HG02588 (cell line): Measurements from ENCODE around the gene USP6.
"Not testable (repeated sequence)": the region's sequence is repeated elsewhere in the genome, so short reads cannot be mapped to it uniquely, and the experiment has no call there.

Experiments
- ATAC-seq: cut with Tn5 transposase; IDR thresholded peaks from one replicate; pipeline ENCODE4 v1.9.1; 2021; ENCODE audit warnings: mild to moderate bottlenecking, moderate library complexity; ENCODE audit not compliant: unreplicated experiment

The USP6 gene

DNA sequence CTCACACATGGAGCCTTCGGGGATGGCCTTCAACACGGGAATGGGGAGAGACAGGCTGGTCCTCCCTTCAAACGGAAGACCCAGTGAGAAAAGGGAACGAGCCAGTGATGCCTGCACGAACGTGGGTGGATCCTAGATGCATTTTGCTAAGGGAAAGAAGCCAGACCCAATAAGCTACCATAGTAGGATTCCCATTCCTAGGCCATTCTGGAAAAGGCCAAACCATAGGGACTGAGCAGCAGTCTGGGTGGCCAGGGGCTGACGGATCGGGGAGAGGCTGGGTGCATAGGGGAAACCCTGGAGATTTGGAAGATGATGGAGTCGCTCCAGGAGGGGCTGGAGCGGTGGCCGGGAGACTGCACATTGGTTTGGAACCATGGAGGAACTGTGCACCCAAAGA lies 18.7 kb downstream of the USP6 start:
- ATAC-seq: not testable (repeated sequence)

DNA sequence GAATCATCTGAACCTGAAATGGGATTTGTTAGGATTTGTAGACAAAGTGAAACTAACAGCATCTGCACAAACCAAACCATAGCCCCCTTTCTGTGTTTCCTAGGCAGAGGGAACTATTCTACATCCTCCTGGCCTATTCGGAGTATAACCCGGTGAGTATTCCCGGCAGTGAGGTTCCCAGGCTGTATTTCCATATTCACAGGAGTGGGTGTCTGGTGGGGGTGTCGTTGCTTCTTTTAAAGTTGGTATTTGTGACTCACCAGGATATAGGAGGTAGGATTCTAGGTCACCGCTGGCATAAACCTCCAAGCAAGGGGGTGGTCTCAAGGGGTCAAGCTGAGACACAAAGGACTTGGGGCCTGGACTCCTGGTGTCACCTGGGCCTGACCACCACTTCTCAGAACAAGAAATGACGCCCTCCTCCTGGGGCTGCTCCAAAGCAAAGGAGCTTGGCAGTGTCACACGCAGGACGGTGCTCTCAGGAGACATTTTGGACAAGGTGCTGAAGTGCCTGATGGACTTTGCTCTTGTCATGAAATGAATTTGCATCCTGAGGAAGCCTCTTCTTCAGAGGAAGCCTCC lies 19.4 kb downstream of the USP6 start:
- not testable (repeated sequence) for ATAC-seq

DNA sequence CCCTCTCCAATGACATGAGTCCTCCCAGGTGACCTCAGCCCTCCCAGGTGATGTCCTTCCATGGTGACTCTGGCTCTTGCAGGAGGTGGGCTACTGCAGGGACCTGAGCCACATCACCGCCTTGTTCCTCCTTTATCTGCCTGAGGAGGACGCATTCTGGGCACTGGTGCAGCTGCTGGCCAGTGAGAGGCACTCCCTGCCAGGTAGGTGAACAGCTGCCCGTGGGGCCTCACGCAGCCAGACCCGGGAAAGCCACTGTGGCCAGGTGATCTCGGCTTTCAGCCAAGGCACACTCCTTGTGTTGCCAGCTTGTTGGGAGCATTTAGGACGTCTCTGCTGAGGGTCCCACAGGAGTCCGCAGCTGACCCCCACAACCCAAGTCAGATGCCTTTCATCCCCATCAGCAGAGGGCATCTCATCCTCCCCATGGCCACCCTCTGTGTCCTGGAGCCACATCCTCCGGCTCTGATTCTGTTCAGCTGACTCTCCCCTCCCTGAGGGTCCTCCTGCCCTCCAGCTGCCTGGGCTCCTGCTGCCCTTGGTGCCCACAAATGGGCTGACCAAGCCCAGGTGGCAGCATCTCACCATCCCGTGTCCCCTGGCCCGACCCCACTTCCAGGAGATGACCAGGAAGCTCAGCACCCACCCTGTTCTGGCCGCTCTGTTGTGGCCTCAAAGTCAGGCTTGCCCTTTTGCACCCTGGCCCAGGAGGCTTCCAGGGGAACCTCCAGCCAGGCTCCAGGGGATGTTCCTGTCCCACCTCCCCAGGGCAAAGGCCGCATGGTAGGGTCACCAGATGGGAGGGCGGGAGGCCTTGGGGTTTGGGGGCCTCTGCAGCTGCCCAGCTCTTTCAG lies 20.1 kb downstream of the USP6 start:
- no peak for ATAC-seq

DNA sequence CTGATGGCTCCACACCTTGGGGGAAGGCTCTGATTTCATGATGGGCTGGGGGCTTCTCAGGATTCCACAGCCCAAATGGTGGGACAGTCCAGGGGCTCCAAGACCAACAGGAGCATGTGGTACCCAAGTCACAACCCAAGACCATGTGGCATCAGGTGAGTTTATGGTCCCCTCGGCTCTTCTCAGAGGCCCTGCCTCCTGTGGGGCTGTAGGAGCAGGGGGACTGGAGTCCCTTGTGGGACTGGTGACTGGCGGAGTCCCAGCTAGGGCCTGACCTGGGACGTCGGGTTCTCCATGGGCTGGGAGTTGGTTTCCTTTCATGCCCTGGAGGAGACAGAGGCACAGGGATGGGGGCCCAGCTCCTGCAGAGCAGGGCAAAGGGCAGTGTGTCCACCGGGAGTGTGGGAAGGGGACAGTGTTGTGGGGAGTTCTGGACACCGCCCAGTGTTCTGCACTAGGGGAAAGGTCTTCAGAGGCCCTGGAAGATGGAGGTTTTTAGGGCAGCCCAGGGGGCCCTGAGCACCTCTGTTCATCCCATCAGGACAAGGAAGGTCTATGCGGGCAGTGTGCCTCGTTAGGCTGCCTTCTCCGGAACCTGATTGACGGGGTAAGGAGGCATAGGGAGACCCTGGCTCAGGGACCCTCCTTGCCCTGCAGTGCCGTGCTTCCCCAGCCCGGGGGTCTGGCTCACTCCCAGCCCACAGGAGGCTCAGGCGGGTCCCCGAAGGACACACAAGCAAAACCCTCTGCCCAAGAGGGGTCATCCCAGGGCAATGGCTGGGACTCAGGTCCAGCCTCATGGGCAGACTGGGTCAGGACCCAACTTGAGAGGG lies 21.0 kb downstream of the USP6 start:
- ATAC-seq: not testable (repeated sequence)

DNA sequence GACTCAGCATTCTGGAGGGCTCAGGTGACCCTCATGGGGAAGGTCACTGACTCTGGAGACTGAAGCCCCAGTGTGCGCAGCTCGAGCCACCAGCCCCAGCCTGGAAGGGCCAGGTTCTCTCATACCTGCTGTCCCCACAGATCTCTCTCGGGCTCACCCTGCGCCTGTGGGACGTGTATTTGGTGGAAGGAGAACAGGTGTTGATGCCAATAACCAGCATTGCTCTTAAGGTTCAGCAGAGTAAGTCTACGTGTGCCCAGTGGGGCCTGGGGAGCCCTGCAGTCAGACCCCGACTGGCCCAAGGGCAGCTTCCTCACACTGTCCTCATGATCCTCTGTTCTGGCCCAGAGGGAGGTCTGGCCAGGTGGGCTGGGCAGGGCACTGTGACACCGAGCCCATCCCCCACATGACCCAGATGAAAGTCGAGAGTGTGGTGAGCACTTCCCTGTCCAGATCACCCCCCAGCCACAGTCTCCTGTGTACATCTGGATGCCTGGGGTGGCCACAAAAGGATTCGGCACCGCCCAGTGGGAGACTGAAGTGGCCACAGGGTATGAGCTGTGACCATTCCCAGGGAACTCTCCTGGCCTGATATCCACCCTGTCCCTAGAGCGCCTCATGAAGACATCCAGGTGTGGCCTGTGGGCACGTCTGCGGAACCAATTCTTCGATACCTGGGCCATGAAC lies 21.8 kb downstream of the USP6 start:
- ATAC-seq: not testable (repeated sequence)

DNA sequence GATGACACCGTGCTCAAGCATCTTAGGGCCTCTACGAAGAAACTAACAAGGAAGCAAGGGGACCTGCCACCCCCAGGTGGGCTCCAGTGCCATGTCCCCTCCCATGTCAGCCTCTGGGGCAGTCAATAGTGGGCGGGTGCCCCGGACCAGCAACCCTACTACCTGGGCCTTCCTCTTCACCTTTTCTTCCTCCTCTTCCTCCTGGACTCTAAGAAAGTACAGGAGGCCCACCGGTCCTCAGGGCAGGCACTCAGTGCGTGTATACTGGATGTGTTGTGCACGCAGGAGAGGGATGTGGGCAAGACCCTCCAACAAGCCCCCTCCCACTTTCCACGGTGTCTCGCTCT lies 22.3 kb downstream of the USP6 start:
- not testable (repeated sequence) for ATAC-seq

DNA sequence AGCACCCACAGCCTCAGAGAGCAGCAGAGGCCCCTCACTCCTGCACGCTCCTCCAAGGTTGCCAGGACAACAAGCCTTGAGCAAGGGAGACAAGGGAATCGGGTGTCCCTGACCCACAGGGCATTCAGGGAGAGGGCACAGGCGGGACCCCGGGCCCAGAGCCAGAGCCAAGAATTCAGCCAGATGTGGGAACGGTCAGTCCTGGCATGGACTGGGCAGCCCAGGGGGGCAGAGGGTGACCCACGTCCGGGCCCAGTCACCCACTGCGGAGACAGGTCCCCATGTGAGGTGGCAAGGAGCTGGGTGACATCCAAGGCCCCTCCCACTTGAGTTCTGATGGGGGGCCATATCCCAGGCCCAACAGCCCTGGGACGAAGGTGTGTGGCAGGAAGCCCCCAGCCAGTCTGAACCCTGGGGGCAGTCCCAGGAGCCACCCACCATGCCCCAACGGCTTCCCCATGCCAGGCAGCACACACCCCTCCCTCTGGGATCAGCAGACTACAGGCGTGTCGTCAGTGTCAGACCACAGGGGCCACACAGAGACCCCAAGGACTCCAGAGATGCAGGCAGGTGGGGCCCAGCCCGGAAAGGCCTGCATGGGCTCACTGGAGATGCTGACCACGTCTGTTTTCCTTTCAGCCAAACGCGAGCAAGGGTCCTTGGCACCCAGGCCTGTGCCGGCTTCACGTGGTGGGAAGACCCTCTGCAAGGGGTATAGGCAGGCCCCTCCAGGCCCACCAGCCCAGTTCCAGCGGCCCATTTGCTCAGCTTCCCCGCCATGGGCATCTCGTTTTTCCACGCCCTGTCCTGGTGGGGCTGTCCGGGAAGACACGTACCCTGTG lies 23.0 kb downstream of the USP6 start:
- ATAC-seq: no peak

DNA sequence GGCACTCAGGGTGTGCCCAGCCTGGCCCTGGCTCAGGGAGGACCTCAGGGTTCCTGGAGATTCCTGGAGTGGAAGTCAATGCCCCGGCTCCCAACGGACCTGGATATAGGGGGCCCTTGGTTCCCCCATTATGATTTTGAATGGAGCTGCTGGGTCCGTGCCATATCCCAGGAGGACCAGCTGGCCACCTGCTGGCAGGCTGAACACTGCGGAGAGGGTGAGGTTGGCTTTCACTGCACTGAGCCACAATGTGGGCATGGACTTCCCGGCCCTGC lies 23.6 kb downstream of the USP6 start:
- no peak for ATAC-seq

DNA sequence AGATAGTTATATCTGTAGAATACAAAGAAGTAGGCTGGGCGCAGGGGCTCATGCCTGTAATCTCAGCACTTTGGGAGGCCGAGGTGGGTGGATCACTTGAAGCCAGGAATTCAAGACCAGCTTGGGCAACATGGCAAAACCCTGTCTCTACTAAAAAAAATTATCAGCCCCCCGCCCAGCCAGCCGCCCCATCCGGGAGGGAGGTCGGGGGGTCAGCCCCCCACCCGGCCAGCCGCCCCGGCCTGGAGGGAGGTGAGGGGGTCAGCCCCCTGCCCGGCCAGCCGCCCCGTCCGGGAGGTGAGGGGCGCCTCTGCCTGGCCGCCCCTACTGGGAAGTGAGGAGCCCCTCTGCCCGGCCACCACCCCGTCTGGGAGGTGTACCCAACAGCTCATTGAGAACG lies 27.0 kb downstream of the USP6 start:
- not testable (repeated sequence) for ATAC-seq

DNA sequence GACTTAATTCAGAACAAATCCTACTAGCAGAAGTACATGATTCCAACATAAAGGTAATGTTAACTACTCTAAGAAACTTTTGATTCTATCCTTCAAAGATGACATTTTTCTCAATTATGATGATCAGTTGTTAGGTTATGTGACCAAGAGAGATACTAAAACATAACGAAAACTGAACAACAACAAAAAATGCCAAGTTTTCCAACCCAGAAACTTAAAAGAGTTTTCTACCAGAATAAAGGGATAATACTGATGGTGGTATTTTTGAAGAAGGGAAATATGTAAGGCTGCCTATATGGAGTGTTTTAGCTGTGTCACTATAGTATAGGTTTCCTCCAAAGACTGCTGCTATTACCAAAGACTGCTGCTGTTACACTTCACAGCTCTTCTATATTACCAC lies 30.3 kb downstream of the USP6 start:
- not testable (repeated sequence) for ATAC-seq

DNA sequence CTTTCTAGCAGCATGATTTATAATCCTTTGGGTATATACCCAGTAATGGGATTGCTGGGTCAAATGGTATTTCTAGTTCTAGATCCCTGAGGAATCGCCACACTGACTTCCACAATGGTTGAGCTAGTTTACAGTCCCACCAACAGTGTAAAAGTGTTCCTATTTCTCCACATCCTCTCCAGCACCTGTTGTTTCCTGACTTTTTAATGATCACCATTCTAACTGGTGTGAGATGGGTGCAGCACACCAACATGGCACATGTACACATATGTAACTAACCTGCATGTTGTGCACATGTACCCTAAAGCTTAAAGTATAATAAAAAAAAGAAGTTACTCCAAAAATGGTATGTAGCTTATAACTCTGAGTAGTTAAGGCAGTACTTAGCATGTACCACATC lies 44.9 kb downstream of the USP6 start:
- ATAC-seq: not testable (repeated sequence)

DNA sequence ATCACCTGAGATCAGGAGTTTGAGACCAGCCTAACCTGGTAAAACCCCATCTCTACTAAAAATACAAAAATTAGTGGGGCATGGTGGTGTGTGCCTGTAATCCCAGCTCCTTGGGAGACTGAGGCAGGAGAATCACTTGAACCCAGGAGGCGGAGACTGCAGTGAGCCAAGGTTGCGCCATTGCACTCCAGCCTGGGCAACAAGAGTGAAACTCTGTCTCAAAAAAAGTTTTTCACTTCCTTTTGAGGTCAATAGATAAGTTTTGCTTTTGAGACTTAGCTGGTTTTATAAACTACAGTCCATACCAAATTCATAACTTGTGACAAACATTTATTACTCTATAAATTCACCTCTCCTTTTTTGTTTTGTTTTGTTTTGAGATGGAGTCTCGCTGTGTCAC lies 46.0 kb downstream of the USP6 start:
- ATAC-seq: not testable (repeated sequence)

DNA sequence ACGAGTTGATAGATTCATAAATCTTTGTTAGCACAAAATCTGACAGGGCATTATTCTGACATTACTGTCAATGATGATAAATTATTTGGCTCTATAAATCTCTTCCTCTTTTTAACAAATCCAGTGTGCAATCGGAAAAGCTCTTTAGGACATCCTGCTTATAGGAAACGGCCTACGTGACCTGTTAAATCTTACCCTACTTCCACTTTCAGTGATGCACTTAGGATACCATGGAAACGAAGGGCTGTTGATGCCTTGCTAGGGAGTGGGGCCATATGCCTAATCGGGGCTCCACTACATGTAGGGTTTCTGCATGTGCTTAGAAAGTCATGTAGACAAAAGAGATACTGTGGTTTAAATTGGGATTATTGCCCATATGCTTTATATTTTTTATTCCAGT lies 48.6 kb downstream of the USP6 start:
- ATAC-seq: no peak

DNA sequence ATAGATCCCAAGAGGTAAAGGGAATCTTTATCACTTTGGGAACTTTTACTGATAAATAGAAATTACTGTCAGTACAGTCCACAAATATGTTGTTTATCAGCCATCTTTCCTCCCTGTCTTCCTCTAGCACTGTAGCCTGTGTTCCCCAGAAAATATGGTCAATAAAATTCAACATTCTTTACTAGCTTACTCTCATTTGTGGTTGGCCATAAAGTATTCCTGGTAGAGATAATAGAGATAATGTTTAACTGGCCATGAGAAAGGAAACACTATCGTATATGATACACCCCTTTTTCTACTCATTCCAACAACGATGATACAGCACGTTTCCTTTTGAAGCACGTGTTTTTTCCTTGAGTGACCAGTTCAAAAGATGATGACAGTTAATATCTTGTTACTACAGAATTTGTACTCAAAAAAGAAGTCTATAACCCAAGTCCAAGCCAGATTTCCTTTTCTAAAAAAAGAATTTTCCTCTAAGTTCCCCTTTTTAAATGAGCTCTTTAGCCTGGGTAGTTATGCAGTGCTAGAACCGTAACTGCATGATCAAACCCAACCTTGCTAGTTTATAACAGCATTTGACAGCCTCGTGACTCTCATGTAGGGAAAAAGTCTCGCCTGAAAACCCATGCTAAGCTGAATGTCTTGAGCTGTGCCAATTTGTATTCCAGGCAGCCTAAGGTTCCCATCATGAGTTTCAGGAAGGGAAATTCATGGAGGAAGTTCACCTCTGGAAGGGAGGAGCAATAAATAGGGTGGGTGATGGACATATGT lies 50.1 kb downstream of the USP6 start:
- ATAC-seq: not testable (repeated sequence)

DNA sequence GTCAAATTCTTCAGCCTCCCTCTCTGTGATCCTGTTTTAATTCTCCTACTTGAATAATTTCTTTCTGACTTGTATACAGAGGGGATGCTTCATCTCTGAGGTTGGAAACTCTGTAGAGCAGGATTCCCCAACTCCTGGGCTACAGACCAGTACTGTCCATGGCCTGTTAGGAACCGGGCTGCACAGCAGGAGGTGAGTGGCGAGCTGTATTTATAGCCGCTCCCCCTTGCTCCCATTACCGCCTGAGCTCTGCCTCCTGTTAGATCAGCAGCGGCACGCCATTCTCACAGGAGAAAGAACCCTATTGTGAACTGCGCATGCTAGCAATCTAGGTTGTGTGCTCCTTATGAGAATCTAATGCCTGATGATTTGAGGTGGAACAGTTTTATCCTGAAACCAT lies 59.2 kb downstream of the USP6 start:
- not testable (repeated sequence) for ATAC-seq

DNA sequence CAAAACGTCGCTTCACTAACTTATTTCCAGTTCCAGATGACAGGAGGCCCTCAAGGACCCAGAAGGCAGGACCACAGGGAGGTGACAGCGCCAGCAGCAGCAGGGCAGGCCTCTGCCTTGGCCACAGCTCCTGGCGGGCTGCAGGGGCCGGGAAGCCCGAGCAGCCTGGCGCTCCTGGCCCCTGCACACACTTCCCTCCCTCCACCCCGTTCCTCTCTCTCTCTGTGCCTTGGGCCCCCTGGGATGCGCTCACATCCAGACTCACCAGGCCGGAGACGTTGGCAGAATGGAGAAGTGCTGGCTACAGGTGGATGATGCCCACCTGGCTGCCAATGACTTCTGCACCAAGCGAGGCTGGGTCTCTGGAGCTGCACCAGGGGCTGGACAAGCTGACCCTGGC lies 63.2 kb downstream of the USP6 start:
- no peak for ATAC-seq

DNA sequence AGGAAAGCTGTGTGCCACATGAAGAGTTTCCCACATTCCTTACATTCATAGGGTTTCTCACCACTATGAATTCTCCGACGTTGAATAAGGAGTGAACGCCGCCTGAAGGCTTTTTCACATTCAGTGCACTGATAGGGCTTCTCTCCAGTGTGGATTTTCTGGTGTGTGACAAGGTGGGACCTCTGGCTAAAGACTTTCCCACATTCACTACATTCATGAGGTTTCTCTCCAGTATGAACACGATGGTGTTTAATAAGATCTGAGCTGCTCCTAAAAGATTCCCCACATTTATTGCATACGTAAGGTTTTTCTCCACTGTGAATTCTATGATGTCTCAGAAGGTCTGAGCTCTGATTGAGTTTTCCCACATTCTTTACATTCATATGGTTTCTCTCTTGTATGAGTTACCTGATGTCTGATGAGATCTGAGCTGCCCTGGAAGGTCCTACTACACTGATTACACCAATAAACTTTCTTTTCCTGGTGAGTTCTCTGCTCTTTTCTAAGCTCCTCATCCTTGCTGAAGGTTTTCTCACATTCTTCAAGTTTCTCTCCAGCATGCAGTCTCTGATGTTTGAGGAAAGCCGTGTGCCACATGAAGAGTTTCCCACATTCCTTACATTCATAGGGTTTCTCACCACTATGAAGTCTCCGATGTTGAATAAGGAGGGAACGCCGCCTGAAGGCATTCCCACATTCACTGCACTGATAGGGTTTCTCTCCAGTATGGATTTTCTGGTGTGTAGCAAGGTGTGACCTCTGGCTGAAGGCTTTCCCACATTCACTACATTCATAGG lies 65.9 kb downstream of the USP6 start:
- ATAC-seq: no peak

DNA sequence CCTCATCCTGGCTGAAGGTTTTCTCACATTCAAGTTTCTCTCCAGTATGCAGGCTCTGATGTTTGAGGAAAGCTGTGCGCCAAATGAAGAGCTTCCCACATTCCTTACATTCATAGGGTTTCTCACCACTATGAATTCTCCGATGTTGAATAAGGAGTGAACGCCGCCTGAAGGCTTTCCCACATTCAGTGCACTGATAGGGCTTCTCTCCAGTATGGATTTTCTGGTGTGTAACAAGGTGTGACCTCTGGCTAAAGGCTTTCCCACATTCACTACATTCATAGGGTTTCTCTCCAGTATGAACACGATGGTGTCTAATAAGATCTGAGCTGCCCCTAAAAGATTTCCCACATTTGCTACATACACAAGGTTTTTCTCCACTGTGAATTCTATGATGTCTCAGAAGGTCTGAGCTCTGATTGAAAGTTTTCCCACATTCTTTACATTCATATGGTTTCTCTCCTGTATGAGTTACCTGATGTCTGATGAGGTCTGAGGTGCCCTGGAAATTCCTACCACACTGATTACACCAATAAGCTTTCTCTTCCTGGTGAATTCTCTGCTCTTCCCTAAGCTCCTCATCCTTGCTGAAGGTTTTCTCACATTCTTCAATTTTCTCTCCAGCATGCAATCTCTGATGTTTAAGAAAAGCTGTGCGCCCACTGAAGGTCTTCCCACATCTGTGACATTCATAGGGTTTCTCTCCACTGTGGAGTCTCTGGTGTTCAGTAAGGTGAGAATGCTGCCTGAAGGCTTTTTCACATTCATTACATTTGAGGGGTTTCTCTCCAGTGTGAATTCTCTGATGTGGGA lies 67.0 kb downstream of the USP6 start:
- ATAC-seq: no peak
